GM18870 (cell line): ENCODE results near the gene CAMK2B.
A peak's percentile ranks its signal among the peaks of the same experiment; 100 is the strongest.

Experiments used
- ATAC-seq: cut with Tn5 transposase; IDR thresholded peaks from one replicate; pipeline ENCODE4 v1.9.1; 2021; ENCODE audit warnings: moderate library complexity; ENCODE audit not compliant: unreplicated experiment

CAMK2B gene

GRCh38 chr7:44258423-44258760 is 67.0 kb downstream of the CAMK2B start:
- ATAC-seq, result no peak

- peak; percentile 86 for ATAC-seq
These were observed 67.6 kb downstream of the CAMK2B start for GRCh38 chr7:44257618-44258422.

- ATAC-seq, result no peak
These were observed 68.2 kb downstream of the CAMK2B start for GRCh38 chr7:44257213-44257612.

GRCh38 chr7:44256459-44256858 is 68.9 kb downstream of the CAMK2B start:
- no peak for ATAC-seq

- ATAC-seq, result no peak
These were observed 73.5 kb downstream of the CAMK2B start for GRCh38 chr7:44251881-44252280.

GRCh38 chr7:44251269-44251668 is 74.1 kb downstream of the CAMK2B start:
- ATAC-seq, result no peak

GRCh38 chr7:44249639-44250234 is 75.7 kb downstream of the CAMK2B start:
- no peak for ATAC-seq

GRCh38 chr7:44247868-44248651 is 77.3 kb downstream of the CAMK2B start:
- no peak for ATAC-seq

- no peak for ATAC-seq
These were observed 78.8 kb downstream of the CAMK2B start for GRCh38 chr7:44246396-44247113.

GRCh38 chr7:44244282-44244681 is 81.1 kb downstream of the CAMK2B start:
- no peak for ATAC-seq

- no peak for ATAC-seq
These were observed 83.3 kb downstream of the CAMK2B start for GRCh38 chr7:44242091-44242490.

GRCh38 chr7:44240983-44241510 is 84.3 kb downstream of the CAMK2B start:
- ATAC-seq, result no peak

- no peak for ATAC-seq
These were observed 85.0 kb downstream of the CAMK2B start for GRCh38 chr7:44240376-44240775.

GRCh38 chr7:44239361-44239760 is 86.0 kb downstream of the CAMK2B start:
- no peak for ATAC-seq

GRCh38 chr7:44238116-44238695 is 87.2 kb downstream of the CAMK2B start:
- ATAC-seq, result no peak

GRCh38 chr7:44237696-44238095 is 87.7 kb downstream of the CAMK2B start:
- no peak for ATAC-seq

GRCh38 chr7:44236333-44236728 is 89.1 kb downstream of the CAMK2B start:
- no peak for ATAC-seq

GRCh38 chr7:44235582-44236332 is 89.6 kb downstream of the CAMK2B start:
- no peak for ATAC-seq

GRCh38 chr7:44235066-44235465 is 90.3 kb downstream of the CAMK2B start:
- ATAC-seq, result no peak
